Measurements from ENCODE around the gene GUCA2B.

Gene GUCA2B

GRCh38 chr1:42186152-42186551 is 32.9 kb downstream of the GUCA2B start:
- no peak for DNase-seq (ENCODE audit: low spot score)

DNA sequence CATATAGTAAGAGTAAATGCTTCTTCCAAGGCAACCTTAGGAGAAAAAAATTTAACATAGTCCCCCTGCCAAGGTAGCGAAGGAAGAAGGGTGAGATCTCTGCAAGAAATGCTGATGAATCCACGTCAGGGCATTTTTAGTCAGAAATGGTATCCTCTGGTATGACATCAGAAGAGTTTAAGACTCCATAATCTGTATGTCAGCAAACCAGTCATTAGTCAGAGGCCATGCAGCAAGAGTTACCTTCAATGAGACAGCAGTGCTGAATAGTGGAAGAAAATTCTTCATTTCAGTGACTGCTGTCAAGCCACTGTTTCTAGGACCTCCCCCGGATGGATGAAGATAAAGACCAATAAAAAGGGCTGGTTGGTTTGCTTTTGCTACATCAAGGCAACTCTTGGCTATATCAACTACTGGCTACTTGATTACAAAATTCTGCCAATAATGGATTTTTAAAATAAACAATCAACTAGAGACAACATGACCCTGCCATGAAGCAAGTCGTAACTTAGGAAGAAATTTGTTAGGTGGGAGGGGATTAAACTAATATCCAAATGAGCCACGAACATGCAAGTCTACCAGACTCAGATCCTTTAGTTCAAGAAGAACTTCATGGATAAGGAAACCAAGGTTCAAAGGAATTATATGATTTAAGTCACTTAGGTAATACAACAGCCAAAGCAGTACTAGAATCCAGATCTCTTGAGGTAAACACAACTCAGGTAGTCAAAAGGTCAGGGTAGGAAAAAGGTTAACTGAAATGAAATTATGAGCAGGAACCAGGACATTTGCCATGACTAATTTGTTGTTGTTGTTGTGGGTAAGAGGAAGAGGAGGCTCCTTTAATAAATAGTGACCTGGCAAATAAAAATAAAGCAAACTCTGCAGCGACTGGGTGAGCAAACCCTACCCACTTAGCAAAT is 37.0 kb downstream of the GUCA2B start:
- no peak for DNase-seq (ENCODE audit: low spot score)

DNA sequence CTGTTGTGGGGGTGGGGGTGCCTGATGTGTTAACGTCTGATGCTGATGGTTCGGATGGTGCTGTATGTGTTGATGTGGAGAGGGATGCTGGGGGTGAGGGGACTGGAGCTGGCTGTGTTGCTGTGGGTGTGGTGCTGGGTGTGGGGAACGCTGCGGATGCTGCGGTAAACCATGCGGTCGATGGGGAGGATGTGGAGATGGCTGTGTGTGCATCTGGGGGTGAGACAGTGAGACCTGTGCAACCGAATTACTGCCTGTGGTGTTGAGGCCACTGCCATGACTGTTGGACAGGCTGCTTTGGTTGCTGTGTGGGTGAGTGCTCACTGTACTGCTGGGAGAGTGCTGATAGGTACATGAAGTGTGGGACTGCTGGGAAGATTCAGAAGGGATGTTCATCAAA is 38.1 kb downstream of the GUCA2B start:
- no peak for DNase-seq (ENCODE audit: low spot score)

DNA sequence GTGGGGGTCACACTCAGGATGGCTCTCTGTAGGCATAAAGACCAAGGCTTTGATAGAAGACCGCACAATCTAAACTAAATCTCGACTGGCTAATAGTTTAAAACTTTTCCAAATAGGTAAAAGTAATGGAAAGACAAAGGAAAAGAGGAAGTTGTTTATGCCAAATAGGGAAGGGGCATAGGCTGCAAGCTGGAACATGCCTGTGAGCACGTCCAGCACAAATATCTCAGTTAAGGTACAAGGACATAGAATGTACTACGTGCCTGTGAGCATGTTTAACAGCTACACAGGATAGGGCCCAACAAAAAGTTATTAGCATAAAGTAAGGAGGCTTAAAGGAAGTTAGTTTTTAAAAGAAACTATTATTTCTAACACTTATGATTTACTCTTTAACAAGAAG is 38.9 kb downstream of the GUCA2B start:
- DNase-seq (ENCODE audit: low spot score): no peak

GRCh38 chr1:42195841-42196240 is 42.6 kb downstream of the GUCA2B start:
- DNase-seq (ENCODE audit: low spot score): no peak

DNA sequence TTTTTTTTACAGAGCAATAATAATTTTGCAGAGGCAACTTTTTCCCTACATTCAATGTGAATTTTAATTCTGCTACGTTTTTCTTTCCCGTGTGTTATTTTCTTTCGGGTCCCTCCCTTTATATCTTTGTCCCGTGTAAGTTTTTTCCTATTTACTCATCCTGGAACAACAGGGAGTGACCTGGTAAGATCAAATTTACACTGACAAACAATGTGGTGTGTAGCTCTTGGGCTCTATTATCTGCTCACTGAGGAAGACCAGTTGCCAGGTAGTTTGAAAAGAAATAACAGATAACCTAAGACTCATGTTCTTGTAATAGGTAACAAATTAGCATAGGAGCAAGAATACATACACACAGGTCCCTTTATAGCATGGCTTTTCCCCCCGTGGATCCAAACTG is 45.0 kb downstream of the GUCA2B start:
- DNase-seq (ENCODE audit: low spot score): no peak

DNA sequence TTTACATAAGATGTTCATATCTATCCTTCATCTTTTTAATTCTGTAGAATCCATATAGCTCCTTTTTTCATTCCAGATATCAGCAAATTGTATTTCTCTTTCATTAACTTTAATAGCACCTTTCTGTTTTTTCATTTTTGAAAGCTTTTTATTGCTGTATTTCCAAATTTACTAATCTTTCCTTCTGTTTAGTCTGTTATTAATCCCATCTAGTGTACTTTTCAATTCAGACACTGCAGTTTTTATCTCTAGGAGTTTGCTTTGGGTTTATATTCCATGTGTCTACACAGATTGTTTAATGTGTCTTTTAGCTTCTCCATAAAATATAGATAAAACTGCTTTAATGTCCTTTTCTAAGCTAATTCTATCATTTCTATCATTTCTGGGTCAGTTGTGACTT is 48.8 kb downstream of the GUCA2B start:
- DNase-seq (ENCODE audit: low spot score): no peak

Data from CD4-positive, alpha-beta T cell treated with Interleukin-15 for 4 hours (primary cell).